HepG2 (cell line): ENCODE results near the gene ANKRD52. TPM values are rescaled to one million over a fixed set of nuclear protein-coding genes. Genes with fewer than 3 reads are reported as not detected.

Experiments used
- ARNT2 ChIP-seq: sonication (generic); formaldehyde crosslinking; IDR thresholded peaks from 2 replicates; pipeline ENCODE4 v1.8.0; 2022; ENCODE audit warnings: mild to moderate bottlenecking, low read depth, missing genetic modification reagents, moderate library complexity
- CENPT ChIP-seq: sonication (generic); formaldehyde crosslinking; IDR thresholded peaks from 2 replicates; pipeline ENCODE4 v1.8.0; 2022; ENCODE audit warnings: low read depth, mild to moderate bottlenecking, moderate library complexity, missing genetic modification reagents
- HNF4G ChIP-seq, 2 experiments: sonication (generic) in 1 of 2; formaldehyde crosslinking in 1 of 2; IDR thresholded peaks; 2 replicates each; pipeline versions ENCODE4 v1.4.0 to v1.6.1; 2011 to 2020; ENCODE audit warnings: borderline replicate concordance in 2 of 2, low read depth in 2 of 2, mild to moderate bottlenecking in 2 of 2, low read length in 1 of 2, missing genetic modification reagents in 1 of 2, moderate library complexity in 1 of 2
- KDM6A ChIP-seq: IDR thresholded peaks from 2 replicates; pipeline ENCODE4 v1.6.1; 2016; ENCODE audit warnings: low read depth
- KLF11 ChIP-seq: IDR thresholded peaks from 2 replicates; pipeline ENCODE4 v1.6.1; 2016; ENCODE audit warnings: missing compliant biosample characterization
- NFIC ChIP-seq: IDR thresholded peaks from 2 replicates; pipeline ENCODE4 v1.6.1; 2012; ENCODE audit warnings: mild to moderate bottlenecking, low read length, inconsistent platforms
- POLR2AphosphoS2 ChIP-seq: IDR thresholded peaks from 2 replicates; pipeline ENCODE4 v1.6.1; 2011; ENCODE audit warnings: low read depth, low read length, improper control_type of control experiment
- RAD21 ChIP-seq: fragments of 450-650 bp; formaldehyde crosslinking; IDR thresholded peaks from 2 replicates; pipeline ENCODE4 v1.5.0; 2020; ENCODE audit warnings: mild to moderate bottlenecking
- TRIM24 ChIP-seq: sonication (generic); formaldehyde crosslinking; IDR thresholded peaks from 2 replicates; pipeline ENCODE4 v1.8.0; 2022; ENCODE audit warnings: mild to moderate bottlenecking, missing genetic modification reagents
- ZC3H13 ChIP-seq: sonication (generic); formaldehyde crosslinking; IDR thresholded peaks from 2 replicates; pipeline ENCODE4 v1.8.1; 2023; ENCODE audit warnings: mild to moderate bottlenecking, missing genetic modification reagents, moderate library complexity
- ZMYM3 ChIP-seq: sonication (generic); formaldehyde crosslinking; IDR thresholded peaks from 2 replicates; pipeline ENCODE4 v1.5.1; 2020; ENCODE audit warnings: mild to moderate bottlenecking, missing genetic modification reagents
- ZNF17 ChIP-seq: sonication (generic); formaldehyde crosslinking; IDR thresholded peaks from 2 replicates; pipeline ENCODE4 v1.5.0; 2020; ENCODE audit warnings: mild to moderate bottlenecking, missing genetic modification reagents
- ZNF7 ChIP-seq: IDR thresholded peaks from 2 replicates; pipeline ENCODE4 v1.6.1; 2016; ENCODE audit warnings: missing biosample characterization, missing genetic modification reagents
- ZNF709 ChIP-seq: sonication (generic); formaldehyde crosslinking; IDR thresholded peaks from 2 replicates; pipeline ENCODE4 v1.5.0; 2020; ENCODE audit warnings: mild to moderate bottlenecking, missing genetic modification reagents
- ZNF780A ChIP-seq: sonication (generic); formaldehyde crosslinking; IDR thresholded peaks from 2 replicates; pipeline ENCODE4 v1.8.0; 2022; ENCODE audit warnings: mild to moderate bottlenecking, missing genetic modification reagents, moderate library complexity
- polyA plus RNA-seq, 8 experiments: library from polyadenylated mRNA; depleted of rRNA in 3 of 8; stranded (reverse) in 7 of 8; unstranded in 1 of 8; fragments of >200 nt; fragmentation: Illumina TruSeq in 4 of 8; extraction: Trizol in 4 of 8; gene quantifications; 2 replicates each; pipeline versions ENCODE4 v1.2.1 to v1.2.3, GENCODE V29; 2011 to 2016; ENCODE audit warnings: low read depth in 4 of 8, missing spikeins in 1 of 8, mixed read lengths in 1 of 8; ENCODE audit not compliant: insufficient read depth in 1 of 8
- total RNA-seq, 5 experiments: library from RNA; depleted of rRNA; stranded (reverse); fragments of >200 nt; fragmentation: Illumina TruSeq; extraction: Trizol; gene quantifications; 2 replicates each; pipeline ENCODE4 v1.2.3, GENCODE V29; 2016; ENCODE audit warnings: low read depth in 1 of 5
- TF ChIP-seq, protein P1 (sequence below): sonication (generic); formaldehyde crosslinking; IDR thresholded peaks from 2 replicates; pipeline ENCODE4 v1.5.1; 2020; ENCODE audit warnings: mild to moderate bottlenecking, moderate library complexity, missing genetic modification reagents
- TF ChIP-seq, protein P2 (sequence below): sonication (generic); formaldehyde crosslinking; IDR thresholded peaks from 2 replicates; pipeline ENCODE4 v1.8.0; 2022; ENCODE audit warnings: mild to moderate bottlenecking, missing genetic modification reagents, borderline replicate concordance
- TF ChIP-seq, protein P3 (sequence below): sonication (generic); formaldehyde crosslinking; IDR thresholded peaks from 2 replicates; pipeline ENCODE4 v1.4.0; 2020; ENCODE audit warnings: missing genetic modification reagents
- TF ChIP-seq, protein P4 (sequence below): sonication (generic); formaldehyde crosslinking; IDR thresholded peaks from 2 replicates; pipeline ENCODE4 v1.4.0; 2020; ENCODE audit warnings: low read depth, mild to moderate bottlenecking, missing genetic modification reagents

The ANKRD52 gene
- total and polyA plus RNA-seq, 2 of the 13 experiments (the other 11 are each of a cell fraction or from before 2014, with no cell fraction given): 7.8 to 9.2 TPM

DNA sequence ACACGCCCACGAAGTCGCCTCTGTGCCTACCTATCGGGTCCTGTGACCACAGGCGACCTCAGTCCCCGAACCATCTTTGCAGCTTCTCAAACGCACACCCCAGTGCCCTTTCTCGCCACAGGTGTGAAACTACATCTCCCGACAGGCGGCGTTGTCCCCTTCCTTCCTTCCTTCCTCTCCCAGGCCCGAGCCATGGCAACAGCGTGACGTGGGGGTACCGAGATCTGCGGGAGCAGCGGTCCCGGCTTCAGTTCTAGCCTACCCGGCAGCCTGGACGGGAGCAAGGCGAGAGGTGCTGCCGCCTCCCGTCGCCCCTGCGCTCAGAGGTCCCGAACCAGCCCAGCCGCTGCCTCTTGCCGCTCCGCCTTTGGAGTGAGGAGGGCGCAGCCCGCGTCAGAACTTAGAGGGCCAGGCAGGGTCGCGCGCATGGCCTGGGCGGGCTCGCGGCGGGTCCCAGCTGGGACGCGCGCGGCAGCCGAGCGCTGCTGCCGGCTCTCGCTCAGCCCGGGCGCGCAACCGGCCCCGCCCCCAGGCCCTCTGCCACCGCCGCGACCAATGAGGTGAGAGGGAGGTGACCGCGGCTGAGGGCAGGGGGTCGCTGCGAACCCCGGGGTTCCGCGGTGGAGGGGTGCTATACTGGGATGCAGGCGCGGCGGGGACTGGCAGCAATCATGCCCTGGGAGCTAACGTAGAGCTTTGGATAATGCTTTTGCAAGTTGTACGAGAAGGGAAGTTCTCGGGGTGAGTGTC is 8.7 kb upstream of the ANKRD52 start, which contains the start of gene COQ10A (continued):
- TF ChIP-seq, protein P1, sequence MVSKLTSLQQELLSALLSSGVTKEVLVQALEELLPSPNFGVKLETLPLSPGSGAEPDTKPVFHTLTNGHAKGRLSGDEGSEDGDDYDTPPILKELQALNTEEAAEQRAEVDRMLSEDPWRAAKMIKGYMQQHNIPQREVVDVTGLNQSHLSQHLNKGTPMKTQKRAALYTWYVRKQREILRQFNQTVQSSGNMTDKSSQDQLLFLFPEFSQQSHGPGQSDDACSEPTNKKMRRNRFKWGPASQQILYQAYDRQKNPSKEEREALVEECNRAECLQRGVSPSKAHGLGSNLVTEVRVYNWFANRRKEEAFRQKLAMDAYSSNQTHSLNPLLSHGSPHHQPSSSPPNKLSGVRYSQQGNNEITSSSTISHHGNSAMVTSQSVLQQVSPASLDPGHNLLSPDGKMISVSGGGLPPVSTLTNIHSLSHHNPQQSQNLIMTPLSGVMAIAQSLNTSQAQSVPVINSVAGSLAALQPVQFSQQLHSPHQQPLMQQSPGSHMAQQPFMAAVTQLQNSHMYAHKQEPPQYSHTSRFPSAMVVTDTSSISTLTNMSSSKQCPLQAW: peak; percentile 73
- peak; percentile 87 for TF ChIP-seq ZNF709
- no peak for TF ChIP-seq ZNF7 (CRISPR knock-in tag)
- no peak; the same call in 1 of the 2 replicates for TF ChIP-seq KLF11 (CRISPR knock-in tag)
- 0 out of 2 replicates have a peak, but pooled peaks have one; percentile 63 for TF ChIP-seq POLR2AphosphoS2
- peak; percentile 50 for TF ChIP-seq ZMYM3 (CRISPR knock-in tag)
- no peak for TF ChIP-seq NFIC
- TF ChIP-seq, protein P2, sequence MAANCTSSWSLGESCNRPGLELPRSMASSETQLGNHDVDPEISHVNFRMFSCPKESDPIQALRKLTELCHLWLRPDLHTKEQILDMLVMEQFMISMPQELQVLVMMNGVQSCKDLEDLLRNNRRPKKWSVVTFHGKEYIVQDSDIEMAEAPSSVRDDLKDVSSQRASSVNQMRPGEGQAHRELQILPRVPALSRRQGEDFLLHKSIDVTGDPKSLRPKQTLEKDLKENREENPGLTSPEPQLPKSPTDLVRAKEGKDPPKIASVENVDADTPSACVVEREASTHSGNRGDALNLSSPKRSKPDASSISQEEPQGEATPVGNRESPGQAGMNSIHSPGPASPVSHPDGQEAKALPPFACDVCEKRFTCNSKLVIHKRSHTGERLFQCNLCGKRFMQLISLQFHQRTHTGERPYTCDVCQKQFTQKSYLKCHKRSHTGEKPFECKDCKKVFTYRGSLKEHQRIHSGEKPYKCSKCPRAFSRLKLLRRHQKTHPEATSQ (CRISPR knock-in tag): peak; percentile 74; the same call in 1 of the 2 replicates
- no peak for TF ChIP-seq ZNF780A
- TF ChIP-seq RAD21 (CRISPR knock-in tag): peak; percentile 62
- TF ChIP-seq ARNT2 (CRISPR knock-in tag): peak; percentile 88
- TF ChIP-seq CENPT (CRISPR knock-in tag): peak; percentile 84; the same call in 1 of the 2 replicates
- TF ChIP-seq HNF4G (IDR thresholded peaks at IDR 0.05; ENCODE audit: borderline replicate concordance, low read depth, low read length): peak; percentile 27; the same call in 1 of the 2 replicates
- no peak for TF ChIP-seq HNF4G (CRISPR knock-in tag; IDR thresholded peaks at IDR 0.05; ENCODE audit: borderline replicate concordance, low read depth)
- no peak for TF ChIP-seq TRIM24
- 0 out of 2 replicates have a peak, but pooled peaks have one; percentile 33 for TF ChIP-seq ZC3H13 (CRISPR knock-in tag)
- TF ChIP-seq ZNF17: no peak
- TF ChIP-seq, protein P3, sequence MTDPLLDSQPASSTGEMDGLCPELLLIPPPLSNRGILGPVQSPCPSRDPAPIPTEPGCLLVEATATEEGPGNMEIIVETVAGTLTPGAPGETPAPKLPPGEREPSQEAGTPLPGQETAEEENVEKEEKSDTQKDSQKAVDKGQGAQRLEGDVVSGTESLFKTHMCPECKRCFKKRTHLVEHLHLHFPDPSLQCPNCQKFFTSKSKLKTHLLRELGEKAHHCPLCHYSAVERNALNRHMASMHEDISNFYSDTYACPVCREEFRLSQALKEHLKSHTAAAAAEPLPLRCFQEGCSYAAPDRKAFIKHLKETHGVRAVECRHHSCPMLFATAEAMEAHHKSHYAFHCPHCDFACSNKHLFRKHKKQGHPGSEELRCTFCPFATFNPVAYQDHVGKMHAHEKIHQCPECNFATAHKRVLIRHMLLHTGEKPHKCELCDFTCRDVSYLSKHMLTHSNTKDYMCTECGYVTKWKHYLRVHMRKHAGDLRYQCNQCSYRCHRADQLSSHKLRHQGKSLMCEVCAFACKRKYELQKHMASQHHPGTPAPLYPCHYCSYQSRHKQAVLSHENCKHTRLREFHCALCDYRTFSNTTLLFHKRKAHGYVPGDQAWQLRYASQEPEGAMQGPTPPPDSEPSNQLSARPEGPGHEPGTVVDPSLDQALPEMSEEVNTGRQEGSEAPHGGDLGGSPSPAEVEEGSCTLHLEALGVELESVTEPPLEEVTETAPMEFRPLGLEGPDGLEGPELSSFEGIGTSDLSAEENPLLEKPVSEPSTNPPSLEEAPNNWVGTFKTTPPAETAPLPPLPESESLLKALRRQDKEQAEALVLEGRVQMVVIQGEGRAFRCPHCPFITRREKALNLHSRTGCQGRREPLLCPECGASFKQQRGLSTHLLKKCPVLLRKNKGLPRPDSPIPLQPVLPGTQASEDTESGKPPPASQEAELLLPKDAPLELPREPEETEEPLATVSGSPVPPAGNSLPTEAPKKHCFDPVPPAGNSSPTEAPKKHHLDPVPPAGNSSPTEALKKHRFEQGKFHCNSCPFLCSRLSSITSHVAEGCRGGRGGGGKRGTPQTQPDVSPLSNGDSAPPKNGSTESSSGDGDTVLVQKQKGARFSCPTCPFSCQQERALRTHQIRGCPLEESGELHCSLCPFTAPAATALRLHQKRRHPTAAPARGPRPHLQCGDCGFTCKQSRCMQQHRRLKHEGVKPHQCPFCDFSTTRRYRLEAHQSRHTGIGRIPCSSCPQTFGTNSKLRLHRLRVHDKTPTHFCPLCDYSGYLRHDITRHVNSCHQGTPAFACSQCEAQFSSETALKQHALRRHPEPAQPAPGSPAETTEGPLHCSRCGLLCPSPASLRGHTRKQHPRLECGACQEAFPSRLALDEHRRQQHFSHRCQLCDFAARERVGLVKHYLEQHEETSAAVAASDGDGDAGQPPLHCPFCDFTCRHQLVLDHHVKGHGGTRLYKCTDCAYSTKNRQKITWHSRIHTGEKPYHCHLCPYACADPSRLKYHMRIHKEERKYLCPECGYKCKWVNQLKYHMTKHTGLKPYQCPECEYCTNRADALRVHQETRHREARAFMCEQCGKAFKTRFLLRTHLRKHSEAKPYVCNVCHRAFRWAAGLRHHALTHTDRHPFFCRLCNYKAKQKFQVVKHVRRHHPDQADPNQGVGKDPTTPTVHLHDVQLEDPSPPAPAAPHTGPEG (CRISPR knock-in tag): peak; percentile 47; the same call in 1 of the 2 replicates
- no peak for TF ChIP-seq KDM6A (CRISPR knock-in tag)
- TF ChIP-seq, protein P4, sequence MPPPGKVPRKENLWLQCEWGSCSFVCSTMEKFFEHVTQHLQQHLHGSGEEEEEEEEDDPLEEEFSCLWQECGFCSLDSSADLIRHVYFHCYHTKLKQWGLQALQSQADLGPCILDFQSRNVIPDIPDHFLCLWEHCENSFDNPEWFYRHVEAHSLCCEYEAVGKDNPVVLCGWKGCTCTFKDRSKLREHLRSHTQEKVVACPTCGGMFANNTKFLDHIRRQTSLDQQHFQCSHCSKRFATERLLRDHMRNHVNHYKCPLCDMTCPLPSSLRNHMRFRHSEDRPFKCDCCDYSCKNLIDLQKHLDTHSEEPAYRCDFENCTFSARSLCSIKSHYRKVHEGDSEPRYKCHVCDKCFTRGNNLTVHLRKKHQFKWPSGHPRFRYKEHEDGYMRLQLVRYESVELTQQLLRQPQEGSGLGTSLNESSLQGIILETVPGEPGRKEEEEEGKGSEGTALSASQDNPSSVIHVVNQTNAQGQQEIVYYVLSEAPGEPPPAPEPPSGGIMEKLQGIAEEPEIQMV: peak; percentile 70; the same call in 1 of the 2 replicates
